22Rv1 (cell line): ENCODE results near the gene CORIN.

ENCODE experiments used
- ZFX ChIP-seq: fragments of 450-650 bp; IDR thresholded peaks from 2 replicates; pipeline ENCODE4 v1.6.1; 2017; ENCODE audit warnings: antibody characterized with exemption, borderline replicate concordance
- TF ChIP-seq, protein P1 (sequence below): fragments of 450-650 bp; IDR thresholded peaks from 2 replicates; pipeline ENCODE4 v1.5.1; 2017; ENCODE audit warnings: mild to moderate bottlenecking

DNA sequence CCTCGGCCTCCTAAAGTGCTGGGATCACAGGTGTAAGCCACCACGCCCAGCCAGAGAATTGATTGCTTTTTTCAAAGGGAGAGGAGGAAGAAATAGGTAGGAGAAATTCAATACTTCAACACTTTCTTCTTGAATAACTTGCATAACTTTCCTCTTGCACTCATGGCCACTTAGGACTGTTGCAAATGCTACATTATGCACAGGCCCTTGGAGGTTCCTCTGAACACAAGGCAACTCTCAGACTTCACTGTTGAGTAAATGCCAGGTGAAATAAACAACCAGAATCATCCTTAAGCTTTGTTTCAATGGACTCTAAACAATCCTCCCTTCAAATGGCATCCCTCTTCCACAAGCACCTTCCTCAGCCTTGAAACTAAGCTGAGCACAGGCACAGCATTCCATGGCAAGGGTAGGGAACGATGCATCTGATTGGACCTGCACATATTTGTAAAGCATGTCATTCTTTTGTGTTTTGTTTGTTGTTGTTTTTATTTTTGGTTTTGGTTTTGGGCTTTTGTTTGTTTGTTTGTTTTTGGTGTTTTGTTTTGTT, 28.1 kb downstream of the CORIN start:
- TF ChIP-seq, protein P1, sequence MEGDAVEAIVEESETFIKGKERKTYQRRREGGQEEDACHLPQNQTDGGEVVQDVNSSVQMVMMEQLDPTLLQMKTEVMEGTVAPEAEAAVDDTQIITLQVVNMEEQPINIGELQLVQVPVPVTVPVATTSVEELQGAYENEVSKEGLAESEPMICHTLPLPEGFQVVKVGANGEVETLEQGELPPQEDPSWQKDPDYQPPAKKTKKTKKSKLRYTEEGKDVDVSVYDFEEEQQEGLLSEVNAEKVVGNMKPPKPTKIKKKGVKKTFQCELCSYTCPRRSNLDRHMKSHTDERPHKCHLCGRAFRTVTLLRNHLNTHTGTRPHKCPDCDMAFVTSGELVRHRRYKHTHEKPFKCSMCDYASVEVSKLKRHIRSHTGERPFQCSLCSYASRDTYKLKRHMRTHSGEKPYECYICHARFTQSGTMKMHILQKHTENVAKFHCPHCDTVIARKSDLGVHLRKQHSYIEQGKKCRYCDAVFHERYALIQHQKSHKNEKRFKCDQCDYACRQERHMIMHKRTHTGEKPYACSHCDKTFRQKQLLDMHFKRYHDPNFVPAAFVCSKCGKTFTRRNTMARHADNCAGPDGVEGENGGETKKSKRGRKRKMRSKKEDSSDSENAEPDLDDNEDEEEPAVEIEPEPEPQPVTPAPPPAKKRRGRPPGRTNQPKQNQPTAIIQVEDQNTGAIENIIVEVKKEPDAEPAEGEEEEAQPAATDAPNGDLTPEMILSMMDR, result no peak
- TF ChIP-seq ZFX, result no peak
